ENCODE measurements around the gene GIT2. TPM values are rescaled to one million over a fixed set of nuclear protein-coding genes. Genes with fewer than 3 reads are reported as not detected.
A peak's percentile ranks its signal among the peaks of the same experiment; 100 is the strongest.

Gene GIT2
- total and polyA plus RNA-seq, 2 of the 13 experiments (the other 11 are each of a cell fraction or from before 2014, with no cell fraction given), result 18.4 to 19.8 TPM

- TF ChIP-seq PRDM15 (CRISPR knock-in tag; IDR thresholded peaks at IDR 0.05) (no peak), ZNF30 (CRISPR knock-in tag; IDR thresholded peaks at IDR 0.05) (no peak), NR2F1 (CRISPR knock-in tag; IDR thresholded peaks at IDR 0.05) (0 out of 4 replicates have a peak, but pooled peaks of 1 of the 2 experiments have one; percentile 33), ZNF326 (CRISPR knock-in tag; IDR thresholded peaks at IDR 0.05; ENCODE audit: borderline replicate concordance) (no peak), ONECUT2 (CRISPR knock-in tag; IDR thresholded peaks at IDR 0.05) (no peak), RFX1 (IDR thresholded peaks at IDR 0.05) (no peak), ZNF891 (CRISPR knock-in tag; IDR thresholded peaks at IDR 0.05) (no peak), IRX3 (CRISPR knock-in tag; IDR thresholded peaks at IDR 0.05; ENCODE audit: borderline replicate concordance, low read depth) (no peak), ZSCAN31 (CRISPR knock-in tag; IDR thresholded peaks at IDR 0.05; ENCODE audit: low read depth) (no peak), MATR3 (CRISPR knock-in tag; IDR thresholded peaks at IDR 0.05) (no peak), TRAFD1 (CRISPR knock-in tag; IDR thresholded peaks at IDR 0.05; ENCODE audit: borderline replicate concordance) (no peak), POGK (CRISPR knock-in tag; conservative IDR thresholded peaks at IDR 0.05) (no peak), FOXA3 (CRISPR knock-in tag; IDR thresholded peaks at IDR 0.05) (0 out of 2 replicates have a peak, but pooled peaks have one; percentile 32), CENPBD1 (CRISPR knock-in tag; IDR thresholded peaks at IDR 0.05; ENCODE audit: borderline replicate concordance, low read depth) (no peak), NAIF1 (CRISPR knock-in tag; IDR thresholded peaks at IDR 0.05; ENCODE audit: borderline replicate concordance) (no peak), JUNB (CRISPR knock-in tag; IDR thresholded peaks at IDR 0.05; ENCODE audit: borderline replicate concordance) (no peak), MBNL3 (CRISPR knock-in tag; conservative IDR thresholded peaks at IDR 0.05) (no peak), ZNF558 (CRISPR knock-in tag; IDR thresholded peaks at IDR 0.05; ENCODE audit: borderline replicate concordance) (no peak), ZMYM3 (CRISPR knock-in tag; IDR thresholded peaks at IDR 0.05) (no peak), ATRX (CRISPR knock-in tag; IDR thresholded peaks at IDR 0.05; ENCODE audit: borderline replicate concordance) (no peak), ELF3 (CRISPR knock-in tag; IDR thresholded peaks at IDR 0.05) (no peak), TFAP4 (IDR thresholded peaks at IDR 0.05; ENCODE audit: borderline replicate concordance, low read depth) (peak; percentile 69; the same call in 1 of the 2 replicates)
Measured at GRCh38 chr12:110012137-110012536, 16.0 kb upstream of the GIT2 start (continued).

Measured in HepG2 (cell line).